HEK293 (cell line): ENCODE measurements around the gene CAPN8.
A peak's percentile ranks its signal among the peaks of the same experiment; 100 is the strongest.

Experiments used
- CTCF ChIA-PET: fragments of 350-600 bp; formaldehyde crosslinking; extraction: SDS; loops from one replicate; lab custom pipeline; 2021; ENCODE audit warnings: antibody characterized with exemption; lab: Yijun Ruan, JAX
- POLR2A ChIA-PET: fragments of 300-600 bp; formaldehyde crosslinking; extraction: SDS; loops from one replicate; lab custom pipeline; 2020; ENCODE audit warnings: antibody characterized with exemption, inconsistent platforms; lab: Yijun Ruan, JAX
- H3K27ac ChIP-seq: fragments of 200-500 bp; sonication (Bioruptor generic); 2 replicates; pipeline ENCODE4 v1.5.1; 2014; ENCODE audit warnings: low read depth, low read length, control low read depth, inconsistent platforms; ENCODE audit errors: extremely low read depth
- H3K36me3 ChIP-seq, 2 experiments: fragments of 200-500 bp in 1 of 2; sonication (Bioruptor generic) in 1 of 2; 1 replicate in 1 of 2; 2 replicates in 1 of 2; pipeline ENCODE4 v1.5.1; 2014 to 2017; ENCODE audit warnings: inconsistent platforms in 2 of 2, low read length in 2 of 2; ENCODE audit not compliant: control insufficient read depth in 2 of 2, insufficient read depth in 1 of 2
- H3K4me1 ChIP-seq: fragments of 200-500 bp; sonication (Bioruptor generic); 2 replicates; pipeline ENCODE4 v1.5.1; 2014; ENCODE audit warnings: mild to moderate bottlenecking, low read length, inconsistent platforms; ENCODE audit not compliant: control insufficient read depth, insufficient read depth
- H3K4me3 ChIP-seq: 2 replicates; pipeline ENCODE4 v1.5.1; 2011; ENCODE audit warnings: low read depth, mild to moderate bottlenecking, control low read depth, low read length, moderate library complexity
- H3K9me3 ChIP-seq: fragments of 200-500 bp; sonication (Bioruptor generic); 2 replicates; pipeline ENCODE4 v1.5.1; 2014; ENCODE audit warnings: low read depth, low read length, inconsistent platforms; ENCODE audit not compliant: control insufficient read depth, insufficient read depth
- GLIS1 ChIP-seq: fragments of 450-650 bp; formaldehyde crosslinking; IDR thresholded peaks from 2 replicates; pipeline ENCODE4 v1.5.1; 2016; ENCODE audit warnings: missing biosample characterization, missing genetic modification characterization
- KLF1 ChIP-seq: fragments of 450-650 bp; formaldehyde crosslinking; IDR thresholded peaks from 2 replicates; pipeline ENCODE4 v1.5.1; 2016; ENCODE audit warnings: missing biosample characterization, missing genetic modification characterization
- KLF10 ChIP-seq: fragments of 450-650 bp; IDR thresholded peaks from 2 replicates; pipeline ENCODE4 v1.5.1; 2018; ENCODE audit warnings: missing biosample characterization, mild to moderate bottlenecking, missing genetic modification characterization
- OSR2 ChIP-seq: fragments of 450-650 bp; formaldehyde crosslinking; IDR thresholded peaks from 2 replicates; pipeline ENCODE4 v1.5.1; 2016; ENCODE audit warnings: missing biosample characterization, missing genetic modification characterization
- PRDM10 ChIP-seq: fragments of 450-650 bp; formaldehyde crosslinking; IDR thresholded peaks from 2 replicates; pipeline ENCODE4 v1.5.1; 2016; ENCODE audit warnings: missing biosample characterization, missing genetic modification characterization
- SCRT1 ChIP-seq: fragments of 450-650 bp; formaldehyde crosslinking; IDR thresholded peaks from 2 replicates; pipeline ENCODE4 v1.5.1; 2016; ENCODE audit warnings: missing biosample characterization, missing genetic modification characterization, borderline replicate concordance
- SETDB1 ChIP-seq: IDR thresholded peaks from one replicate; pipeline ENCODE4 v1.6.1; 2017; ENCODE audit warnings: mild to moderate bottlenecking, low read length, moderate library complexity, mixed read lengths; ENCODE audit not compliant: insufficient read length
- ZBTB20 ChIP-seq: fragments of 450-650 bp; formaldehyde crosslinking; IDR thresholded peaks from 2 replicates; pipeline ENCODE4 v1.5.1; 2016; ENCODE audit warnings: missing biosample characterization, missing genetic modification characterization
- ZBTB7A ChIP-seq: fragments of 450-650 bp; formaldehyde crosslinking; IDR thresholded peaks from 2 replicates; pipeline ENCODE4 v1.5.1; 2016; ENCODE audit warnings: low read depth, missing biosample characterization, missing genetic modification characterization
- ZBTB8A ChIP-seq: fragments of 450-650 bp; formaldehyde crosslinking; IDR thresholded peaks from 2 replicates; pipeline ENCODE4 v1.5.1; 2016; ENCODE audit warnings: missing biosample characterization, missing genetic modification characterization
- ZFP41 ChIP-seq: fragments of 450-650 bp; formaldehyde crosslinking; IDR thresholded peaks from 2 replicates; pipeline ENCODE4 v1.5.1; 2016; ENCODE audit warnings: missing biosample characterization, missing genetic modification characterization, borderline replicate concordance
- ZIC2 ChIP-seq: fragments of 450-650 bp; formaldehyde crosslinking; IDR thresholded peaks from 2 replicates; pipeline ENCODE4 v1.5.1; 2016; ENCODE audit warnings: missing biosample characterization, missing genetic modification characterization
- ZNF2 ChIP-seq: fragments of 450-650 bp; formaldehyde crosslinking; IDR thresholded peaks from 2 replicates; pipeline ENCODE4 v1.5.1; 2016; ENCODE audit warnings: missing biosample characterization, missing genetic modification characterization
- ZNF211 ChIP-seq: fragments of 450-650 bp; formaldehyde crosslinking; IDR thresholded peaks from 2 replicates; pipeline ENCODE4 v1.5.1; 2016; ENCODE audit warnings: low read depth, missing biosample characterization, missing genetic modification characterization
- ZNF221 ChIP-seq: fragments of 450-650 bp; formaldehyde crosslinking; IDR thresholded peaks from 2 replicates; pipeline ENCODE4 v1.5.1; 2017; ENCODE audit warnings: missing biosample characterization, missing genetic modification characterization, borderline replicate concordance
- ZNF223 ChIP-seq: fragments of 450-650 bp; formaldehyde crosslinking; IDR thresholded peaks from 2 replicates; pipeline ENCODE4 v1.5.1; 2016; ENCODE audit warnings: missing biosample characterization, missing genetic modification characterization
- ZNF24 ChIP-seq: fragments of 450-650 bp; formaldehyde crosslinking; IDR thresholded peaks from 2 replicates; pipeline ENCODE4 v1.5.1; 2016; ENCODE audit warnings: missing biosample characterization, missing genetic modification characterization
- ZNF394 ChIP-seq: fragments of 450-650 bp; formaldehyde crosslinking; IDR thresholded peaks from 2 replicates; pipeline ENCODE4 v1.5.1; 2016; ENCODE audit warnings: missing biosample characterization, missing genetic modification characterization, mild to moderate bottlenecking, moderate library complexity, borderline replicate concordance
- ZNF561 ChIP-seq: fragments of 450-650 bp; IDR thresholded peaks from 2 replicates; pipeline ENCODE4 v1.5.1; 2018; ENCODE audit warnings: missing biosample characterization, missing genetic modification characterization, borderline replicate concordance
- ZNF610 ChIP-seq: fragments of 450-650 bp; formaldehyde crosslinking; IDR thresholded peaks from 2 replicates; pipeline ENCODE4 v1.5.1; 2016; ENCODE audit warnings: missing biosample characterization, missing genetic modification characterization, borderline replicate concordance
- ZNF837 ChIP-seq: fragments of 450-650 bp; formaldehyde crosslinking; IDR thresholded peaks from 2 replicates; pipeline ENCODE4 v1.5.1; 2016; ENCODE audit warnings: missing biosample characterization, missing genetic modification characterization
- ZNF843 ChIP-seq: fragments of 450-650 bp; formaldehyde crosslinking; IDR thresholded peaks from 2 replicates; pipeline ENCODE4 v1.5.1; 2016; ENCODE audit warnings: missing biosample characterization, missing genetic modification characterization
- TF ChIP-seq, protein P1 (sequence below): fragments of 450-650 bp; formaldehyde crosslinking; IDR thresholded peaks from 2 replicates; pipeline ENCODE4 v1.5.1; 2017; ENCODE audit warnings: missing biosample characterization, missing genetic modification characterization
- TF ChIP-seq, protein P2 (sequence below): fragments of 450-650 bp; formaldehyde crosslinking; IDR thresholded peaks from 2 replicates; pipeline ENCODE4 v1.5.1; 2016; ENCODE audit warnings: missing biosample characterization, missing genetic modification characterization

CAPN8 gene

GRCh38 chr1:223496883-223497282 lies 168.6 kb downstream of the CAPN8 start:
- Histone ChIP-seq H3K4me1 (peaks cover 4% of the 10 kb centered on the region; the same call in 1 of the 2 replicates), H3K36me3 (no peaks in the 10 kb centered on the region), H3K4me3 (no peak overlapping the region), H3K9me3 (no peaks in the 10 kb centered on the region), H3K27ac (no peak overlapping the region)
- TF ChIP-seq ZBTB7A (tag by site-specific recombination), result no peak
- TF ChIP-seq ZNF2 (tag by site-specific recombination), result no peak
- ChIA-PET CTCF (interaction anchor here (0.7 kb wide), 1 partner anchor 187 kb away, joined by 3 read pairs; no protein-coding TSS in a partner anchor), POLR2A (no interaction called here)

DNA sequence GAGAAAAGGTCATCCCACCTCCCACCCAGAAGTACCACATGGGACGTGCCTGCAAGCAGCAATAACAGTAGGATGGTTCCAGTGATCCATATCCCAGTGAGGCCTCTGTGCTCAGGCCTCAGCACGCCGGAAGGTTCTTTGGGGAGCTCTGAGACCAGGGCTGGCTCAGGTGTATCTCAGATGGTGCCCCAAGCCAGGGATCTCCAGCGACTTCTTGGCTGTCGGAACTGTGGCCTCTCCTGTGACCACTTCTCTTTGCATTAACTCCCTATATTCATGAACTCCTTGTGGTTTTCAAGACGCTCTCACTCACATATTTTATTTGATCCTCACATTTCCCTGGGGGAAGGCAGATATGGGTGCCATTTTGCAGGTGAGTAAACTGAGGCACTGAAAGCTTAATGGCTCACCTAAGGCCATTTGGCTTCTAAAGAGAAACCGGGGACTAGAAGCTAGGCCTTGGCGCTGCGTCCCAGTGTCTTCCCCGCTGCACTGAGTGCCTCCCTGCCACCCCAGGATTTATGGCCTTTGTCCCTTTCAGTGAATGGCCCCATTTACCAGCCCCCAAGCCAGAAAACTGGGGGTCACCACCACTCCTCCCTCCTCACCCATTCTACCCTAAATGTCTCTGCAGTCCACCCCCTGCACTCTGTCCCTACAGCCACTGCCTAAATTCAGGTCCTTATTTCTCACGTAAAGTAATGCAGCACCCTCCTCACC lies 170.4 kb downstream of the CAPN8 start:
- H3K9me3 ChIP-seq, result no peaks in the 10 kb centered on the region
- H3K4me3 ChIP-seq, result no peak overlapping the region
- H3K4me1 ChIP-seq, result peaks cover 4% of the 10 kb centered on the region; the same call in 1 of the 2 replicates
- ChIA-PET CTCF (interaction anchor here (1.5 kb wide), 1 partner anchor 37 kb away, joined by 4 read pairs; no protein-coding TSS in a partner anchor), POLR2A (no interaction called here)
- no peaks in the 10 kb centered on the region for H3K36me3 ChIP-seq
- no peak for TF ChIP-seq ZNF221 (tag by site-specific recombination)
- TF ChIP-seq, all 188 proteins: peak for 0
- no peak overlapping the region for H3K27ac ChIP-seq

GRCh38 chr1:223492044-223492443 lies 173.5 kb downstream of the CAPN8 start:
- H3K36me3 ChIP-seq, result no peaks in the 10 kb centered on the region
- H3K4me3 ChIP-seq, result no peak overlapping the region
- H3K27ac ChIP-seq, result no peak overlapping the region
- H3K9me3 ChIP-seq, result no peaks in the 10 kb centered on the region
- ChIA-PET CTCF (interaction anchor here (0.6 to 1.3 kb wide), 6 partner anchors 11 to 361 kb away, joined by 3 to 5 read pairs (median 3); no protein-coding TSS in a partner anchor), POLR2A (interaction anchor here (0.7 to 1.7 kb wide), 4 partner anchors 9 to 201 kb away, joined by 3 to 4 read pairs (median 3); no protein-coding TSS in a partner anchor)
- peaks cover 4% of the 10 kb centered on the region; the same call in 1 of the 2 replicates for H3K4me1 ChIP-seq
- TF ChIP-seq PRDM10 (tag by site-specific recombination), result peak; percentile 79
- 0 out of 2 replicates have a peak, but pooled peaks have one; percentile 40 for TF ChIP-seq KLF10 (tag by site-specific recombination)
- no peak for TF ChIP-seq SCRT1 (tag by site-specific recombination)
- peak; percentile 92 for TF ChIP-seq ZIC2 (tag by site-specific recombination)
- no peak for TF ChIP-seq ZNF843
- peak; percentile 96 for TF ChIP-seq GLIS1 (tag by site-specific recombination)
- TF ChIP-seq ZNF561 (tag by site-specific recombination), result no peak
- peak; percentile 70 for TF ChIP-seq ZBTB8A (tag by site-specific recombination)
- no peak for TF ChIP-seq ZFP41
- TF ChIP-seq ZNF837, result no peak
- TF ChIP-seq ZNF610 (tag by site-specific recombination), result no peak
- TF ChIP-seq ZNF211 (tag by site-specific recombination), result no peak
- TF ChIP-seq, protein P1, sequence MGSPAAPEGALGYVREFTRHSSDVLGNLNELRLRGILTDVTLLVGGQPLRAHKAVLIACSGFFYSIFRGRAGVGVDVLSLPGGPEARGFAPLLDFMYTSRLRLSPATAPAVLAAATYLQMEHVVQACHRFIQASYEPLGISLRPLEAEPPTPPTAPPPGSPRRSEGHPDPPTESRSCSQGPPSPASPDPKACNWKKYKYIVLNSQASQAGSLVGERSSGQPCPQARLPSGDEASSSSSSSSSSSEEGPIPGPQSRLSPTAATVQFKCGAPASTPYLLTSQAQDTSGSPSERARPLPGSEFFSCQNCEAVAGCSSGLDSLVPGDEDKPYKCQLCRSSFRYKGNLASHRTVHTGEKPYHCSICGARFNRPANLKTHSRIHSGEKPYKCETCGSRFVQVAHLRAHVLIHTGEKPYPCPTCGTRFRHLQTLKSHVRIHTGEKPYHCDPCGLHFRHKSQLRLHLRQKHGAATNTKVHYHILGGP, result peak; percentile 15; the same call in 1 of the 2 replicates
- TF ChIP-seq, protein P2, sequence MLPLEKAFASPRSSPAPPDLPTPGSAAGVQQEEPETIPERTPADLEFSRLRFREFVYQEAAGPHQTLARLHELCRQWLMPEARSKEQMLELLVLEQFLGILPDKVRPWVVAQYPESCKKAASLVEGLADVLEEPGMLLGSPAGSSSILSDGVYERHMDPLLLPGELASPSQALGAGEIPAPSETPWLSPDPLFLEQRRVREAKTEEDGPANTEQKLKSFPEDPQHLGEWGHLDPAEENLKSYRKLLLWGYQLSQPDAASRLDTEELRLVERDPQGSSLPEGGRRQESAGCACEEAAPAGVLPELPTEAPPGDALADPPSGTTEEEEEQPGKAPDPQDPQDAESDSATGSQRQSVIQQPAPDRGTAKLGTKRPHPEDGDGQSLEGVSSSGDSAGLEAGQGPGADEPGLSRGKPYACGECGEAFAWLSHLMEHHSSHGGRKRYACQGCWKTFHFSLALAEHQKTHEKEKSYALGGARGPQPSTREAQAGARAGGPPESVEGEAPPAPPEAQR, result no peak
- TF ChIP-seq OSR2 (tag by site-specific recombination), result peak; percentile 82
- no peak for TF ChIP-seq SETDB1
- TF ChIP-seq ZBTB20, result 0 out of 2 replicates have a peak, but pooled peaks have one; percentile 14
- no peak for TF ChIP-seq ZNF24
- TF ChIP-seq KLF1 (tag by site-specific recombination), result no peak
- TF ChIP-seq ZNF394, result no peak
- TF ChIP-seq ZNF223 (tag by site-specific recombination), result no peak
